H1 (cell line): ENCODE data around the gene MITF. TPM values are rescaled to one million over a fixed set of nuclear protein-coding genes. Genes with fewer than 3 reads are reported as not detected.

Source experiments
- CTCF ChIA-PET: fragments of 300-600 bp; sonication (Branson Sonifier 250); formaldehyde crosslinking; loops from one replicate; lab custom pipeline; 2021; ENCODE audit not compliant: partially characterized antibody; lab: Charles Lee
- POLR2A ChIA-PET: fragments of 300-600 bp; sonication (Branson Sonifier 250); formaldehyde crosslinking; loops from one replicate; lab custom pipeline; 2021; ENCODE audit warnings: inconsistent platforms; ENCODE audit not compliant: partially characterized antibody; lab: Charles Lee
- DNase-seq, 2 experiments: peaks; one replicate each; pipeline versions ENCODE4 v3.0.0 to v3.0.0-alpha.2; 2010 to 2022; ENCODE audit warnings: low spot score in 2 of 2, low read depth in 1 of 2, mixed read lengths in 1 of 2
- FAIRE-seq: peaks from 2 replicates; lab custom pipeline; 2011; peaks lifted over from hg19 to GRCh38; lab: Jason Lieb, UNC
- H2AFZ ChIP-seq: 2 replicates; pipeline ENCODE4 v1.8.1; 2012; ENCODE audit warnings: low read length, inconsistent platforms
- H2AK5ac ChIP-seq: 2 replicates; pipeline ENCODE4 v1.6.1; 2013; ENCODE audit warnings: low read depth, low read length
- H2BK120ac ChIP-seq: replicated peaks from 2 replicates; pipeline ENCODE3; 2013; ENCODE audit warnings: low read depth, low read length, inconsistent platforms
- H2BK12ac ChIP-seq: 2 replicates; pipeline ENCODE4 v1.6.1; 2013; ENCODE audit warnings: low read depth, low read length
- H2BK15ac ChIP-seq: 2 replicates; pipeline ENCODE4 v1.6.1; 2013; ENCODE audit warnings: low read length
- H2BK20ac ChIP-seq: 2 replicates; pipeline ENCODE4 v1.6.1; 2013; ENCODE audit warnings: low read length
- H2BK5ac ChIP-seq: 2 replicates; pipeline ENCODE4 v1.6.1; 2013; ENCODE audit warnings: low read depth, low read length
- H3K14ac ChIP-seq: 2 replicates; pipeline ENCODE4 v1.6.1; 2013; ENCODE audit warnings: inconsistent platforms; ENCODE audit not compliant: insufficient read length
- H3K18ac ChIP-seq: 2 replicates; pipeline ENCODE4 v1.6.1; 2013; ENCODE audit warnings: low read length; ENCODE audit errors: extremely low read depth
- H3K23ac ChIP-seq: 2 replicates; pipeline ENCODE4 v1.6.1; 2013; ENCODE audit warnings: inconsistent platforms; ENCODE audit not compliant: insufficient read length
- H3K23me2 ChIP-seq: 2 replicates; pipeline ENCODE4 v1.6.1; 2013; ENCODE audit warnings: low read depth, low read length
- H3K27ac ChIP-seq: 2 replicates; pipeline ENCODE4 v1.6.1; 2011; ENCODE audit warnings: low read depth, low read length, inconsistent platforms
- H3K27me3 ChIP-seq, 4 experiments: replicated peaks in 1 of 4; 1 replicate in 1 of 4; 2 replicates in 3 of 4; pipeline versions ENCODE4 v1.6.1 to v1.8.1; 2011 to 2013; ENCODE audit warnings: low read length in 3 of 4, mild to moderate bottlenecking in 3 of 4, inconsistent platforms in 2 of 4, mixed read lengths in 2 of 4, moderate library complexity in 1 of 4; ENCODE audit not compliant: control insufficient read depth in 3 of 4, insufficient read depth in 3 of 4; ENCODE audit errors: extremely low read depth in 1 of 4
- H3K36me3 ChIP-seq, 4 experiments: 2 replicates each; pipeline versions ENCODE4 v1.6.1 to v1.8.1; 2011 to 2013; ENCODE audit warnings: mild to moderate bottlenecking in 4 of 4, low read length in 3 of 4, moderate library complexity in 2 of 4, control low read depth in 1 of 4, inconsistent platforms in 1 of 4; ENCODE audit not compliant: insufficient read depth in 4 of 4, control insufficient read depth in 2 of 4
- H3K4ac ChIP-seq: replicated peaks from 2 replicates; pipeline ENCODE3; 2013; ENCODE audit warnings: low read length, low read depth, mixed read lengths, inconsistent platforms; ENCODE audit not compliant: insufficient read length
- H3K4me1 ChIP-seq, 4 experiments: replicated peaks in 1 of 4; 1 replicate in 1 of 4; 2 replicates in 3 of 4; pipeline versions ENCODE4 v1.6.1 to v1.8.1; 2011 to 2013; ENCODE audit warnings: low read length in 3 of 4, inconsistent platforms in 2 of 4, mixed read lengths in 1 of 4; ENCODE audit not compliant: insufficient read depth in 4 of 4, control insufficient read depth in 3 of 4
- H3K4me2 ChIP-seq, 2 experiments: 2 replicates each; pipeline versions ENCODE4 v1.6.1 to v1.8.1; 2011 to 2013; ENCODE audit warnings: low read depth in 2 of 2, low read length in 2 of 2, control low read depth in 1 of 2, inconsistent platforms in 1 of 2, mild to moderate bottlenecking in 1 of 2; ENCODE audit not compliant: insufficient read depth in 1 of 2
- H3K4me3 ChIP-seq, 4 experiments: fragments of 200-600, 300-600 bp in 1 of 4; sonication (generic), shearing (Covaris generic), sonication (Bioruptor Twin) in 1 of 4; 2 replicates each; pipeline versions ENCODE4 v1.5.1 to v1.8.1; 2011 to 2016; ENCODE audit warnings: low read length in 4 of 4, low read depth in 3 of 4, control low read depth in 2 of 4, inconsistent platforms in 2 of 4, mild to moderate bottlenecking in 2 of 4, mixed read lengths in 1 of 4, moderate library complexity in 1 of 4; ENCODE audit not compliant: insufficient read depth in 2 of 4; ENCODE audit errors: extremely low read depth in 1 of 4
- H3K56ac ChIP-seq: replicated peaks from 2 replicates; pipeline ENCODE3; 2013; ENCODE audit warnings: low read depth, mild to moderate bottlenecking, mixed read lengths, low read length, inconsistent platforms; ENCODE audit not compliant: insufficient read length
- H3K79me1 ChIP-seq: 2 replicates; pipeline ENCODE4 v1.6.1; 2013; ENCODE audit warnings: low read depth, low read length, control low read depth
- H3K79me2 ChIP-seq, 2 experiments: 2 replicates each; pipeline versions ENCODE4 v1.6.1 to v1.8.1; 2012 to 2013; ENCODE audit warnings: low read length in 2 of 2, mild to moderate bottlenecking in 2 of 2, inconsistent platforms in 1 of 2; ENCODE audit not compliant: insufficient read depth in 2 of 2, control insufficient read depth in 1 of 2
- H3K9ac ChIP-seq, 4 experiments: replicated peaks in 1 of 4; 1 replicate in 1 of 4; 2 replicates in 3 of 4; pipeline versions ENCODE4 v1.6.1 to v1.8.1; 2011 to 2013; ENCODE audit warnings: low read depth in 3 of 4, low read length in 3 of 4, control low read depth in 2 of 4, mild to moderate bottlenecking in 2 of 4, moderate library complexity in 2 of 4, inconsistent platforms in 1 of 4; ENCODE audit errors: extremely low read depth in 1 of 4
- H3K9me3 ChIP-seq, 2 experiments: 2 replicates each; pipeline versions ENCODE4 v1.6.1 to v1.8.1; 2012 to 2013; ENCODE audit warnings: mild to moderate bottlenecking in 2 of 2, moderate library complexity in 2 of 2, control low read depth in 1 of 2, inconsistent platforms in 1 of 2, low read depth in 1 of 2, low read length in 1 of 2, mixed read lengths in 1 of 2; ENCODE audit not compliant: insufficient read depth in 2 of 2
- H4K20me1 ChIP-seq, 2 experiments: replicated peaks in 1 of 2; 2 replicates each; pipeline versions ENCODE3 to v1.8.1; 2011 to 2013; ENCODE audit warnings: inconsistent platforms in 2 of 2, low read length in 2 of 2, mild to moderate bottlenecking in 1 of 2; ENCODE audit not compliant: insufficient read depth in 2 of 2, control insufficient read depth in 1 of 2
- H4K5ac ChIP-seq: 2 replicates; pipeline ENCODE4 v1.6.1; 2013; ENCODE audit warnings: low read length, low read depth, mixed read lengths, inconsistent platforms; ENCODE audit not compliant: insufficient read length
- H4K8ac ChIP-seq: 2 replicates; pipeline ENCODE4 v1.8.0; 2013; ENCODE audit warnings: mild to moderate bottlenecking, moderate library complexity, low read length, inconsistent platforms; ENCODE audit not compliant: insufficient read depth; ENCODE audit errors: extremely low read depth
- H4K91ac ChIP-seq: replicated peaks from 2 replicates; pipeline ENCODE3; 2013; ENCODE audit warnings: low read length, mixed read lengths, inconsistent platforms; ENCODE audit not compliant: insufficient read length
- ASH2L ChIP-seq: fragments of 200-600, 300-600 bp; sonication (generic); IDR thresholded peaks from one replicate; pipeline ENCODE4 v1.7.1; 2017; ENCODE audit warnings: low read length
- CBX5 ChIP-seq: fragments of 300-800, 300-1000 bp; sonication (generic); IDR thresholded peaks from 2 replicates; pipeline ENCODE4 v1.7.1; 2016; ENCODE audit warnings: antibody characterized with exemption, low read length, low read depth
- CHD2 ChIP-seq: IDR thresholded peaks from 2 replicates; pipeline ENCODE4 v1.6.1; 2012; ENCODE audit warnings: low read length, improper control_type of control experiment
- CREB1 ChIP-seq: IDR thresholded peaks from 2 replicates; pipeline ENCODE4 v1.6.1; 2012; ENCODE audit warnings: inconsistent platforms
- EZH2 ChIP-seq: fragments of 200-600 bp; sonication (generic); IDR thresholded peaks from 2 replicates; pipeline ENCODE4 v1.7.1; 2012; ENCODE audit warnings: low read depth, mild to moderate bottlenecking, moderate library complexity, low read length, inconsistent platforms; ENCODE audit not compliant: severe bottlenecking
- FOSL1 ChIP-seq: IDR thresholded peaks from 2 replicates; pipeline ENCODE4 v1.6.1; 2011; ENCODE audit warnings: mild to moderate bottlenecking, low read depth, low read length, moderate library complexity; ENCODE audit not compliant: insufficient read depth
- GTF2F1 ChIP-seq: IDR thresholded peaks from 2 replicates; pipeline ENCODE4 v1.6.1; 2012; ENCODE audit warnings: low read depth, low read length, improper control_type of control experiment, borderline replicate concordance
- HDAC6 ChIP-seq: IDR thresholded peaks from one replicate; pipeline ENCODE4 v1.7.1; 2012; ENCODE audit warnings: low read depth, mild to moderate bottlenecking, inconsistent platforms, low read length, moderate library complexity
- KDM4A ChIP-seq: IDR thresholded peaks from one replicate; pipeline ENCODE4 v1.7.1; 2012; ENCODE audit warnings: low read depth, mild to moderate bottlenecking, moderate library complexity, low read length, inconsistent platforms; ENCODE audit not compliant: severe bottlenecking
- MAFK ChIP-seq: IDR thresholded peaks from 2 replicates; pipeline ENCODE4 v1.6.1; 2012; ENCODE audit warnings: low read depth, mild to moderate bottlenecking, improper control_type of control experiment, low read length
- PHF8 ChIP-seq: fragments of 200-600 bp; sonication (generic); conservative IDR thresholded peaks from 2 replicates; pipeline ENCODE4 v1.7.1; 2012; ENCODE audit warnings: low read depth, mild to moderate bottlenecking, inconsistent platforms, low read length, moderate library complexity
- POLR2A ChIP-seq, 2 experiments: IDR thresholded peaks; 1 replicate in 1 of 2; 2 replicates in 1 of 2; pipeline ENCODE4 v1.6.1; 2011; ENCODE audit warnings: low read depth in 2 of 2, low read length in 2 of 2, mild to moderate bottlenecking in 2 of 2; ENCODE audit errors: control extremely low read depth in 1 of 2
- RFX5 ChIP-seq: IDR thresholded peaks from 2 replicates; pipeline ENCODE4 v1.6.1; 2011; ENCODE audit warnings: low read depth, low read length, improper control_type of control experiment, borderline replicate concordance
- SRF ChIP-seq: IDR thresholded peaks from 2 replicates; pipeline ENCODE4 v1.6.1; 2011; ENCODE audit warnings: mild to moderate bottlenecking, low read depth, low read length, moderate library complexity
- WGBS, 2 experiments: shearing (Covaris generic) in 1 of 2; methylation state at CpG; one replicate each; pipeline versions ENCODE4 v1.1.6 to v1.1.7; 2013 to 2015; ENCODE audit warnings: low lambda C conversion rate in 2 of 2, mixed read lengths in 2 of 2, inconsistent platforms in 1 of 2, low coverage in 1 of 2, missing lambda C conversion rate in 1 of 2; ENCODE audit not compliant: insufficient replicate concordance in 2 of 2, insufficient coverage in 1 of 2, insufficient read length in 1 of 2; ENCODE audit errors: extremely low coverage in 1 of 2, missing lambda C conversion rate in 1 of 2; 5-methylcytosine and 5-hydroxymethylcytosine counted together
- polyA plus RNA-seq, 7 experiments: library from polyadenylated mRNA; depleted of rRNA in 3 of 7; stranded (reverse) in 5 of 7; unstranded in 2 of 7; fragments of >200 nt in 5 of 7; fragments of 200-250 nt in 2 of 7; gene quantifications; 1 replicate in 5 of 7; 2 replicates in 1 of 7; 4 replicates in 1 of 7; pipeline versions ENCODE4 v1.2.1 to v1.2.3, GENCODE V29; 2011 to 2013; ENCODE audit warnings: missing spikeins in 2 of 7, mixed read lengths in 2 of 7
- total RNA-seq: library from RNA; stranded (reverse); fragmentation: NEBNext Ultra II Directional; extraction: Animal tissue kit (Norgen Biotek cat#: 25700); gene quantifications from 2 replicates; pipeline ENCODE4 v1.2.1, GENCODE V29; 2021

The MITF gene
- total and polyA plus RNA-seq, 2 of the 8 experiments (the other 6 are each of a cell fraction or from before 2014, with no cell fraction given) = 0.53 to 1.4 TPM

DNA sequence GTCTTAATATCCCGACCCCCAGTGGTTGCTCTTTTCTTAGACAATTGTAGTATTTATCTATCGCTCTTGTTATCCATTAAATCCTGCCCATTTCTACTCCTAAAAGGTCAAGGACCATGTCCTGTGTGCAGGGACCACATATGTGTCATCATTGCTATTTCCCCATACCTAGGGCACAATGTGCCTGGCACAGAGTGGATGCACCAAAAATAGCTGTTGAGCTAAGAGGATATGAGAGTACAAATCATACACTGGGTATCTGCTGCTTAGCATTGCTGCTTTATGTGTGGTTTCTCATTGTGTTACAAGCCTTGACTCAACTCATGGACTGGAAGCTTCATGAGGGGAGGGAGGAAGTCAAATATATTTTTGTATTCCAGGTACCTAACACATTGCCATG lies 3.4 kb upstream of the MITF start:
- no peak overlapping the region for H2BK12ac ChIP-seq
- H3K27me3 ChIP-seq = peaks cover 0 to 22% (median 14%) of the 10 kb centered on the region in 4 experiments; a peak in 5 of 7 replicates
- FAIRE-seq = no peak
- H3K79me2 ChIP-seq = no peaks in the 10 kb centered on the region
- H3K27ac ChIP-seq = no peak overlapping the region
- H2BK15ac ChIP-seq = no peak overlapping the region
- H4K8ac ChIP-seq = no peak overlapping the region
- no peaks in the 10 kb centered on the region for H3K79me1 ChIP-seq
- H3K56ac ChIP-seq = no peak overlapping the region
- 76% methylated on average over 2 of the region's 2 CpGs; no CpG with 5 or more reads in 1 of the 2 experiments for WGBS, 2 experiments
- ChIA-PET CTCF (interaction anchor here (0.5 to 4.0 kb wide), 5 partner anchors 15 to 616 kb away, joined by 3 to 12 read pairs (median 3); no protein-coding TSS in a partner anchor), POLR2A (interaction anchor here (0.6 kb wide), 1 partner anchor 13 kb away, joined by 4 read pairs; no protein-coding TSS in a partner anchor)
- H3K18ac ChIP-seq = no peak overlapping the region
- H3K23me2 ChIP-seq = peaks cover 13% of the 10 kb centered on the region; the same call in 1 of the 2 replicates
- no peak overlapping the region for H3K9ac ChIP-seq
- DNase-seq = no peak
- peaks cover 0 to 5% (median 0%) of the 10 kb centered on the region in 4 experiments; a peak in 3 of 7 replicates for H3K4me1 ChIP-seq
- no peak overlapping the region for H3K14ac ChIP-seq
- TF ChIP-seq POLR2A (IDR thresholded peaks at IDR 0.05; ENCODE audit: control extremely low read depth in 1 of 2, low read depth in 2 of 2, low read length in 2 of 2) (no peak), SRF (no peak), HDAC6 (no peak), CBX5 (no peak), EZH2 (no peak), ASH2L (no peak), PHF8 (no peak), KDM4A (no peak), FOSL1 (no peak), RFX5 (no peak), GTF2F1 (no peak), MAFK (no peak), CREB1 (no peak), CHD2 (no peak)
- no peak overlapping the region for H3K23ac ChIP-seq
- H3K4me3 ChIP-seq = no peak overlapping the region
- no peak overlapping the region for H2AK5ac ChIP-seq
- H3K4me2 ChIP-seq = no peak overlapping the region
- H4K91ac ChIP-seq = no peak overlapping the region
- no peak overlapping the region for H2BK120ac ChIP-seq
- H2BK5ac ChIP-seq = no peak overlapping the region
- H2AFZ ChIP-seq = no peak overlapping the region
- no peak overlapping the region for H2BK20ac ChIP-seq
- H3K9me3 ChIP-seq = no peaks in the 10 kb centered on the region
- no peaks in the 10 kb centered on the region for H3K36me3 ChIP-seq
- no peak overlapping the region for H4K5ac ChIP-seq
- H3K4ac ChIP-seq = no peak overlapping the region
- H4K20me1 ChIP-seq = no peaks in the 10 kb centered on the region
